ENCODE results near the gene SUN3.

SUN3 gene

DNA sequence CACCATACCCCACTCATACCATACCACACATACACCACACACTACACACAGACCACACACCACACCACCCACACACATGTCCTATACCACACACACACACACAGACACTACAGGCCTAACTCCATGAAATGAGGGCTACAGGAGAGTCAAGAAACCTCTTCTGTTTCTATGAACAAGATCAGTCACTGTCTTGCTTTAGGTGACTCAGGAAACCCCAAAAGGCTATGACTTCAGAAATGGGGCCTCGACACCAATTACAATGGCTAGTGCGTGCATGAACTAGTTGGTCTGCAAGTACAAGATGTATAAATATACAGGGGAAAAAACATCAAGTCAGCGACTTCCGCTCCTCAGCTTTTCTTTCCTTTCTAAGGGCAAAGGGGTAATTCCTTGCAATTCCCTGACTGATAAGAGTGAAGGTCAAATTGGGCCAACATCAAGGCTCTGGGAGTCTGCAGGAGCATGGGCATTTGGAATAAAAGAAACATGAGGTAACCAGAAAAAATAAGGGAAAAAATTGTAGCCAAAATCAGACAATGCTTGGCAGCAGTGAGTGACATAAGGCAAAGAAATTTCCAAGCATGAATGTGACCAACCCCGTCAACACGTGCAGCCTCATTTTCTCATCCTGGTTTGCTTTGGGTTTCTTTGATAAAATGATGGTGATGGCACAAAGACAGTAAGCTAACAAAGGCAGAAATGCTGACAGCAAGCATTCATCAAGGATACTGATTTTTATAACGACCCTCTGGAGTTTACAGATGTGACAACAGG, 82.1 kb downstream of the SUN3 start:
- TF ChIP-seq EZH2 (IDR thresholded peaks at IDR 0.05; ENCODE audit: borderline replicate concordance, low read length) = no peak
- TF ChIP-seq, protein P1, sequence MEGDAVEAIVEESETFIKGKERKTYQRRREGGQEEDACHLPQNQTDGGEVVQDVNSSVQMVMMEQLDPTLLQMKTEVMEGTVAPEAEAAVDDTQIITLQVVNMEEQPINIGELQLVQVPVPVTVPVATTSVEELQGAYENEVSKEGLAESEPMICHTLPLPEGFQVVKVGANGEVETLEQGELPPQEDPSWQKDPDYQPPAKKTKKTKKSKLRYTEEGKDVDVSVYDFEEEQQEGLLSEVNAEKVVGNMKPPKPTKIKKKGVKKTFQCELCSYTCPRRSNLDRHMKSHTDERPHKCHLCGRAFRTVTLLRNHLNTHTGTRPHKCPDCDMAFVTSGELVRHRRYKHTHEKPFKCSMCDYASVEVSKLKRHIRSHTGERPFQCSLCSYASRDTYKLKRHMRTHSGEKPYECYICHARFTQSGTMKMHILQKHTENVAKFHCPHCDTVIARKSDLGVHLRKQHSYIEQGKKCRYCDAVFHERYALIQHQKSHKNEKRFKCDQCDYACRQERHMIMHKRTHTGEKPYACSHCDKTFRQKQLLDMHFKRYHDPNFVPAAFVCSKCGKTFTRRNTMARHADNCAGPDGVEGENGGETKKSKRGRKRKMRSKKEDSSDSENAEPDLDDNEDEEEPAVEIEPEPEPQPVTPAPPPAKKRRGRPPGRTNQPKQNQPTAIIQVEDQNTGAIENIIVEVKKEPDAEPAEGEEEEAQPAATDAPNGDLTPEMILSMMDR (IDR thresholded peaks at IDR 0.05; ENCODE audit: low read length) = no peak
- Histone ChIP-seq H3K4me3 (ENCODE audit: low read depth, low read length, poor library complexity, severe bottlenecking) (no peak overlapping the region), H3K4me1 (ENCODE audit: insufficient read depth, low read length, severe bottlenecking) (no peaks in the 10 kb centered on the region), H3K79me2 (ENCODE audit: insufficient read depth, low read length) (no peaks in the 10 kb centered on the region), H3K4me2 (ENCODE audit: low read length) (no peak overlapping the region), H3K27me3 (ENCODE audit: insufficient read depth, low read length) (no peaks in the 10 kb centered on the region), H3K9ac (ENCODE audit: low read length) (no peak overlapping the region), H3K27ac (ENCODE audit: low read depth, low read length, poor library complexity, severe bottlenecking) (no peak overlapping the region), H3K9me3 (ENCODE audit: low read length) (no peaks in the 10 kb centered on the region), H2AFZ (ENCODE audit: low read length) (no peak overlapping the region), H3F3A (ENCODE audit: insufficient read depth, low read length) (no peaks in the 10 kb centered on the region), H3K9me2 (ENCODE audit: low read depth, low read length) (no peaks in the 10 kb centered on the region), H3K36me3 (ENCODE audit: insufficient read depth, low read length) (no peaks in the 10 kb centered on the region), H4K20me1 (ENCODE audit: insufficient read depth, low read length) (no peaks in the 10 kb centered on the region)

DNA sequence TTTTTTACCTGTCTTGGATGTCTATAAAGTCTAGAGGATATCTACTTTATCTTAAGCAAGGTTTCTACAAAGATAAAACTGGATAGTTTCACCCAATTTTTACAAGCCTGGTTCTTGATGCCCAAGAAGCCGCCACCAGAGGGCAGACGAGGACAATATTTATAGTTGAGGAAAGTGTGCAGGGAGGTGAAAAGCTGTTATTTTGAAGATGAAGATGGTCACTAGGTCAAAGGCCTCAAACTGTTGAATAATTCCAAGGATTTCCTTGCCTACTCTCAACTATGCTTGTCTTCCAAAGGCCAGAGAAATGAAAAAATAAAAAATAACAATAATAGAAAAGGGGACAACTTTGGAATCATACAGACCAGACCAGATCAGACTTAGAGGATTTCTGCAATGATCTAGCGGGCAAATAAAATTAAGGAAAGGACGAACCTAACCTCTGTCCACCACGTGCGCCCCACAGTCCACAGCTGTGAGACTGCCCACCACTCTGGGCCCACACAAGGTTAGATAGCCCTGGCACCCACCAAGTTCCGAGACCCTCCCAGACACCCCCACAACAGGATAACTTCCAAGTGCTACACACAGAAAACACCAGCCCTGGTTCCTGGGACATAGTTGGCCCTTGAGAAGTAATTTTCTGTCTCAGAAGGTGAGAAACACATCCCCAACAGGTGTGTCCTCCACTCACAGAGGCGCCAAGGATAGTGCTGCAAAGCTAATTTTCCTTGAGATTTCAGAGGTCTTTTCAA, 83.5 kb downstream of the SUN3 start:
- Histone ChIP-seq H3K27ac (ENCODE audit: low read depth, low read length, poor library complexity, severe bottlenecking) (no peak overlapping the region), H2AFZ (ENCODE audit: low read length) (no peak overlapping the region), H3F3A (ENCODE audit: insufficient read depth, low read length) (no peaks in the 10 kb centered on the region), H3K4me3 (ENCODE audit: low read depth, low read length, poor library complexity, severe bottlenecking) (no peak overlapping the region), H3K36me3 (ENCODE audit: insufficient read depth, low read length) (no peaks in the 10 kb centered on the region), H3K9me3 (ENCODE audit: low read length) (no peaks in the 10 kb centered on the region), H3K9ac (ENCODE audit: low read length) (no peak overlapping the region), H3K4me1 (ENCODE audit: insufficient read depth, low read length, severe bottlenecking) (no peaks in the 10 kb centered on the region), H4K20me1 (ENCODE audit: insufficient read depth, low read length) (no peaks in the 10 kb centered on the region), H3K27me3 (ENCODE audit: insufficient read depth, low read length) (no peaks in the 10 kb centered on the region), H3K4me2 (ENCODE audit: low read length) (no peak overlapping the region), H3K9me2 (ENCODE audit: low read depth, low read length) (no peaks in the 10 kb centered on the region), H3K79me2 (ENCODE audit: insufficient read depth, low read length) (no peaks in the 10 kb centered on the region)
- no peak for TF ChIP-seq EZH2 (IDR thresholded peaks at IDR 0.05; ENCODE audit: borderline replicate concordance, low read length)
- TF ChIP-seq, protein P1 (IDR thresholded peaks at IDR 0.05; ENCODE audit: low read length) = peak; percentile 99

DNA sequence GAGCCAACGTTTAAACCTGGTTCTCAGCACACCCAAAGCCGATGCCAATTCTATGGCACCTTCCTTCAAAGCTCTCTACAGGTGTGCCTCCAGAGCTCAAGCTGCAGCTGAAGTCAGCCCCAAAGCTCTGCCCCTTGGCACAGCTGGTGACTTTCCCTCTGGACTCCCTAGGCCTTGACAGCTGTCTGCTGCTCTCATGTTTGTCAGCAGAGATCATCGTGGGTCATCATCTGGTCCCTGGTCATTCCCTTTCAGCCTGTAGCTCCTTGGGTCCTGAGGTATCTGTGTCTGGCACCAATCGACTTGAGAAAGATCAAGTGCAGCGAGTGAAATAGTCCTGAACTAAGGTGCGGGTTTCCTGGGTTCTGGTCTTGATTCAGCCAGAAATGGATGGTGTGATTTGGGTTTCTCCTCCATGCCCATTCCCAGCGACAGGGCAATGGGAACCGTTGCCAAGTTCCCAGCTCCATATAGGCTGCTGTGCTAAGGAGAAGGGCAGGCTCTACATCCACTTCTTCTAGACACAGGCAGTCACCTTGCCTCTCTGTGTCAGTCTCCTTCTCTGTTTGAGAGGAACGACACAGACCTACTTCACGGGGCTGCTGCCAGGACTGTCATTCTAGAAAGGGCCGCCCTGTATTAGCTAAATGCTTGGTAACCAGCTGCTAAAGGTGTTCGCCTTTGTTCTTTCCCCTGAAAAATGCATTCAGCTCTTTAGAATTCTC, 84.2 kb downstream of the SUN3 start:
- Histone ChIP-seq H3K27me3 (ENCODE audit: insufficient read depth, low read length) (no peaks in the 10 kb centered on the region), H3K4me3 (ENCODE audit: low read depth, low read length, poor library complexity, severe bottlenecking) (no peak overlapping the region), H3F3A (ENCODE audit: insufficient read depth, low read length) (no peaks in the 10 kb centered on the region), H2AFZ (ENCODE audit: low read length) (no peak overlapping the region), H3K4me1 (ENCODE audit: insufficient read depth, low read length, severe bottlenecking) (no peaks in the 10 kb centered on the region), H4K20me1 (ENCODE audit: insufficient read depth, low read length) (no peaks in the 10 kb centered on the region), H3K9me2 (ENCODE audit: low read depth, low read length) (no peaks in the 10 kb centered on the region), H3K79me2 (ENCODE audit: insufficient read depth, low read length) (no peaks in the 10 kb centered on the region), H3K27ac (ENCODE audit: low read depth, low read length, poor library complexity, severe bottlenecking) (no peak overlapping the region), H3K9ac (ENCODE audit: low read length) (no peak overlapping the region), H3K9me3 (ENCODE audit: low read length) (no peaks in the 10 kb centered on the region), H3K36me3 (ENCODE audit: insufficient read depth, low read length) (no peaks in the 10 kb centered on the region), H3K4me2 (ENCODE audit: low read length) (no peak overlapping the region)
- TF ChIP-seq, protein P1 (IDR thresholded peaks at IDR 0.05; ENCODE audit: low read length) = no peak
- no peak for TF ChIP-seq EZH2 (IDR thresholded peaks at IDR 0.05; ENCODE audit: borderline replicate concordance, low read length)

Data from OCI-LY1 (cell line).